CD1c-positive myeloid dendritic cell (primary cell): ENCODE data around the gene PRXL2A.

Source experiments
- DNase-seq: peaks from one replicate; pipeline ENCODE4 v3.0.0-alpha.2; 2016; ENCODE audit errors: extremely low spot score

PRXL2A gene

GRCh38 chr10:80444646-80445319, 36.4 kb downstream of the PRXL2A start:
- DNase-seq: peak; percentile 84

DNA sequence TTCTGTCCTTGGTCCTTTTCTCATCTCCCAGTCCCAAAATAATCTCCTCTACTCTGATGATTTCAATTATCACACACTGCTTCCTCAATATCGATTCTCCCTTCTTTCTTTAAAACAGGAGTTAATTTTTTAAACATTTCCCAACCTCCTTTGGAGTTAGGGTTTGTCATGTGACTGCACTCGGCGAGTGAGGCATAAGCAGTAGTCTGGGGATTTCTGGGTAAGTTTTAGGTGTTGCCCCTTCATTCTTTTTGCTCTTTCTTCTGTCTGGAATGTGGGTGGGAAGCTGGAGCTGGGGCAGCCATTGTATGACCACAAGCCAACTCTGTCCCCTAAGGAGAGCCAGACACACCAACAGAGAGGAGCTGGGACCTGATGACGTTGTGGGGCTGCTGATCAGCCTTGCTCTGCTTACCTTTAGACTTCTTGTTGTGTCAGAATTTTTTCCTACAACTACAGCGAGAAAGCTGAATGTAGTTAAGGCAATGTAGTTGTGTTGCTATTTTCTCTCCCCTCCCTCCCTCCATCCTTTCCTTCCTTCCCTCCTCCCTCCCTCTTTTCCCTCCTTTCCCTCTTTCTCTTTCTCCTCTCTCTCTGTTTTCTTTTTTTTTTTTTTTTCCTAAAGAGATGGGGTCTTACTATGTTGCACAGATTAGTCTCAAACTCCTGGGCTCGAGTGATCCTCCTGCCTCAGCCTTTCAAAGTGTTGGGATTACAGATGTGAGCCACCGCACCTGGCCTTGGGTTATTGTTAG, 39.3 kb downstream of the PRXL2A start:
- DNase-seq: no peak

GRCh38 chr10:80448209-80448942, 40.0 kb downstream of the PRXL2A start:
- no peak for DNase-seq

DNA sequence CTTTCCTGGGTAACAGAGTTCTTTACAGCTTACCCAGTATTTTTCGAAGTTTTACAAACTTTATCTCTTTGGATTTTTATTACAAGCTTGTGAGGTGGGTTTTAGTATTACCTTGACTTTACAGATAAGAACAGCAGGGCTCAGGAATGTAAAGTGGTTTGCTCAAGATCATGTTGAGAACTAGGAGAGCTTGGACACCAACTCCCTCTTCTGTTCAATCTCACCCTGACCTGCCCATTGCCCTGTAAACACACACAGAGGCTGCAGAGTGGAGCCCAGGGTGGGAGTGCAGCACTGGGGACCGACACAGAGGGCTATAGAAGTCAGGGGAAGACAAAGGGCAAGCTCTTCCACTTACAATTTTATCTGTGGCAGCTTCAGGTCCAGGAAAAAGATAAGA, 41.2 kb downstream of the PRXL2A start:
- DNase-seq: no peak

DNA sequence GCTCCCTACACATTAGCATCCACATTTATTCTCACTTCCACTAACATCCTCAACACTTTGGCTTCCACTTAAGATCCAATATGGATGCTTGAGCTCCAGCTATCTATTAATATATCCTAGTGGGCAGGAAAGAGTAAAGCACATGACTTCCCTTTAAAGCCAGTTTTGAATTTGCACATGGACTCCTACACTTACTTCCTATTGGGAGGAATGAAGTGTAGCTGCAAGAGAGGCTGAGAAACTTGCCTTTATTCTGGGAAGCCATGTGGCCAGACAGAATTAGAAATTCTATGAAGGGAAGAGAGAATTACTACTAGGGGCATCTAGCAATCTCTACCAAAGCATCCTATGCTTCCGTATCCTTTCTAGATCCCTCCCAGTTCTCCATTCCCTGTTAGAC, 42.8 kb downstream of the PRXL2A start:
- DNase-seq: peak; percentile 80

DNA sequence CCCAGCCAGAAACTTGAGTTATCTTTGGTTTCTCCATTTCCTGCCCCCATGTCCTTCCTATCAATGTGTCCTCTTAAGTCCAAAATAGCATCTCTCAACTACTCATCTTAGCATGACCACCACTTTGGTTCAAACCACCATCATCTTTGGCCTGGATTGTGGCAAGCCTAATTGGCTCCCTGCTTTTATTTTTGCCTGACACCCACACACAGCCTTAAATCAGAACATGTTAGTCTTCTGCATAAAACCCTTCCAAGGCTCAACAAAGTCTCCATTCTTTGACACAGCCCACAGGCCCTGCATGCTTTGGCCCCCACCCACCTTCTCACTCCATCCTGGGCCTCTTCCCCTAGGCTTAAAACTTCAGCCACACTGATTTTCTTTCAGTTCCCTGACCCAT, 43.7 kb downstream of the PRXL2A start:
- no peak for DNase-seq

- DNase-seq: no peak
Measured at GRCh38 chr10:80452640-80453039, 44.3 kb downstream of the PRXL2A start.

DNA sequence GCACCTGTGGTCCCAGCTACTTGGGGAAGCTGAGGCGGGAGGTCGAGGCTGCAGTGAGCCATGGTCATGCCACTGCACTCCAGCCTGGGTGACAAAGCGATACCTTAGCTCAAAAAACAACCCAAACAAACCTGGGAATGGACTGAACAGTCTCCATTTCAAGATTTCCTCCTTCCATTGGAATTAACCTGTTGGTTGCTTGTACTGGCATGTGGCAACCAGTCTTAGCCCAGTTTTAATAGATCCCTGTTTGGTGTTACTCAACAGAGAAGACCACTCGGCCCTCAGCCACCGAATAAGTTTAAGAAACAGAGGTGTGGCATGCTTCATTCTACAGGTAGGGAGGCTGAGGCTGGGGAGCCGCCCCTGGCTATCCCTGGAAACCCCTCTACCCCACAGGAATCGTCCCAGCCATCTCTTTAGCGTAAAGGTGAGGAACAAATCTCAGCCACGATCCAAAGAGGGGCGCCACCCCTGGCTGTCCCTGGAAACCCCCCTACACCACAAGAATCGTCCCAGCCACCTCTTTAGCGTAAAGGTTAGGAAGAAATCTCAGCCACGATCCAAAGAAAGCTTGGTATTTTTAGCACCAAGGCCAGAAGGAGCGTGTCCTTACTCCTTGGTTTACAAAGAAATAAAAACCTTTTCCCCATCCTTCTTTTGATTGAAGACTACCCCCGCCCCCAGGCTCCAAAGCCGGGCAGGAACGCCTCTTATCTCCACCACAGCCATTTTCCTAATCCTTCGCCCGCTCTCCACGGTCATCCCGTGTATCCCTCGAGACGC, 44.9 kb downstream of the PRXL2A start:
- DNase-seq: no peak

- peak; percentile 89 for DNase-seq
Measured at GRCh38 chr10:80453842-80454512, 45.6 kb downstream of the PRXL2A start, which contains the start of gene TSPAN14. Gene TSPAN14, plus strand, starts transcription at chr10:80454310. Its CDS starts 34,924 bp downstream, at chr10:80489234.

GRCh38 chr10:80454513-80455460, 46.4 kb downstream of the PRXL2A start:
- peak; percentile 61 for DNase-seq

- no peak for DNase-seq
Measured at GRCh38 chr10:80455461-80456349, 47.4 kb downstream of the PRXL2A start.

DNA sequence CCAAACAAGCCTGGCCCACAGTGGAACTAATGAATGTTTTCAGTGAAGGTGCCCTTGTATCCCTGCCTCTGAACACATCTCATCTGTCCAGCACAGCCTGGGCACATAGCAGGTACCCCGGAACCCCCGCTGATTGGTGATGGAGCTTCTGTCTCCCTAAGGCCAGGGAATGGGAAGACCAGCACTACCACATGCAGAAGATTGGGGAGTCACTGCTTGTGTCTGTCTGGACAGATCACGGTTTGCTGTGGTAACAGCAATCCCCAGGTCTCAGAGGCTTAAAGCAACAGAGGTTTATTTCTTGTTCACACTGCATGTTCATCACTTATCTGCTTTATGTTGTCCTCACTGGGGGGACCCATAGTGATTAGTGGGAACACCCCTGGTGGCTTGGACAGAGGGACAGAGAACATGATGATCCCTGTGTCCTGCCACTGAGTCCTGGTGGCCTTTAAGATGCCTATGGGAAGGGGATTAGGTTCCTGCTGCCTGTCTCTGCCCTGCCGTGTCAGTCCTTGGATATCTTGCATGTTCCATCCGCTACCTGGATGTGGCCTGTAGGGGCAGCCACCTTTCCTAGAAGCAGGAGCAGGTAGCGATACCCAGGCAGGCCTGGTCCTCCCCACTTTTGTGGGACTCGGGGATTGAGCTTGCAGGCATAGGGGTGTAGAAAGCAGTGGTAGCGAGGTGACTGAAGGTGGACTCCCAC, 49.4 kb downstream of the PRXL2A start:
- no peak for DNase-seq

- DNase-seq: no peak
Measured at GRCh38 chr10:80458263-80458625, 49.9 kb downstream of the PRXL2A start.

GRCh38 chr10:80458638-80459037, 50.3 kb downstream of the PRXL2A start:
- DNase-seq: no peak

DNA sequence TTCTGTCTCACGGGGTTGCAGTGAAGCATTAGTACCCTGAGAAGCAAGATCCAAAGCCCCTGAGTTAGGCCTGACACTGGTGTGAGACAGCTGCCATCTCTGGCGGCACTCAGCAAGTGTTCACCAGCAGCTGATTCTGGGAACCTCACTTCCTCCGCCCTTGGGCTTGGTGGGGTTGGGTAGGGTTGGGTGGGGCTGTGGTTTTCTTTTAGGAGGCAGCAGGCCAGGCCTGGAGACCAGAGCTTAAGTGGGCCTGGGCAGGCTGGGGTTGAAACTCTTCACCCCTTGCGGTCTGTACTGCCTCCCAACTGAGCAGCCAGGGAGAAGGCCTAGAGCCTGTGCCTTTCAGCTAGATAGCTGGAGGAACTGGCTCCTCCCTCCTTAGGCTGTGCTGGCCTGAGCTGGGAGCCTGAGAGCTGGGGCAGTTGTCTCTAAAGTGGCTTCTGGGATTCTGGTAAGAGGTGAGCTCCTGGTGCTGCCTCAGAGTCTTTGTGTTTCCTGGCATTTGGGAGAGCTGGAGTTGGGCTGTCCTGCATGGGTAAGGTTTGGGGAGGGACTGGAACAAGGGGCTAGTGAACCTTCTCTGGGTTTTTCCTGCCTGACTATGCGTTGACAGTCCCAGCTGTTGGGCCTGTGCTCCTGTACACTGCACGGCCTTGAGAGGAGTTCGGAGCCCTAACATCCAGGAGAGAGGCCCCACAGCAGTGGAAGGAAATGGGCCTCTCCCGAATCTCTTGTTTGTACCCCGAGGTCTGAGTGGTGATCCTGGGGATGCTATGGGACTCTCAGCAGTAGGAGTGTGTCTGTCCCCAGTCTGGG, 50.9 kb downstream of the PRXL2A start:
- peak; percentile 83 for DNase-seq

DNA sequence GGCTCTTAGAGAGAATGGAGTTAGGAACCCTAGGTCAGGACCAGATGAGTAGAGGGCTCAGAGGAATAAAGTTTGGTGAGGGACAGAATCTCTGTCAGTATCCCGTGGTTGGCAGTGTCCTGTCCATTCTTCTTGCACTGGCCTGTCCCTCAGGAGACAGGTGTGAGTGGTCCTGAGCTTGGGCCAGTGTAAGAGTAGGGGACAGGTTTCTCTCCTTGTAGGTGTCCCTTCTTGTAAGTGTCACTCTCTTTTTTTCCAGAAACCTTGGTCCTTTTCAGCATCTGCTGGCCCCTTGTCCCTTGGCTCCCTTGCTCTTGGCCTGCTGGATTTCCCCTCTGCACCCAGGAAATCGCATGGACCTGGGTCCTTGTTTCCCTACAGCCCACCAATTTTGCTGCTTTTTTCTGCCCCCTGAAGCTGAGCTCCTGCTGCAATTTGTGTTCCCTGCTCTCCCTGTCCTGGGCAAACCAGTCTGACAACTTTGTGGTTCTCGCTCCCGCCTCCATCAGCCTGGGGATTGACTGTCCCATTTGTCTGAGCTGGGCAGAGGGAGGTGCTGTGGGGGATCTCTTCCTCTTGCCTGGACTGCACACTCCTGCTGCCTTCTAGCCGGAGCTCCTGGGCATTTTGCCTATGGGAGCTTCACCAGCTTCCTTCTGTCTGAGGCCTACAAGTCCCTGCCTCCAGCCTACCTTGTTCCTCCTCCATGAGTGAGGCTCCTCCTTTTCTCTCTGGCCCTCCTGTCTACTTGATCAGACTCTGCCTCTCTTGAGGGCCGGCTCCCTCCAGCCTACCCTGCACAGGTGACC, 52.3 kb downstream of the PRXL2A start:
- peak; percentile 58 for DNase-seq
